SK-N-SH (cell line): ENCODE results near the gene HPN.

Experiments used
- CTCF ChIP-seq: fragments of 200-600 bp; sonication (generic); IDR thresholded peaks from 2 replicates; pipeline ENCODE4 v1.6.1; 2017; ENCODE audit warnings: antibody characterized with exemption, mild to moderate bottlenecking, moderate library complexity
- EP300 ChIP-seq, 2 experiments: IDR thresholded peaks; 2 replicates each; pipeline versions ENCODE4 v1.4.0 to v1.6.1; 2012; ENCODE audit warnings: borderline replicate concordance in 1 of 2, low read depth in 1 of 2, low read length in 1 of 2
- FOSL2 ChIP-seq: IDR thresholded peaks from 2 replicates; pipeline ENCODE4 v1.4.0; 2012; ENCODE audit warnings: low read depth, mild to moderate bottlenecking, moderate library complexity, borderline replicate concordance
- FOXM1 ChIP-seq: IDR thresholded peaks from 2 replicates; pipeline ENCODE4 v1.4.0; 2012; ENCODE audit warnings: low read depth, mild to moderate bottlenecking
- JUND ChIP-seq: IDR thresholded peaks from 2 replicates; pipeline ENCODE4 v1.4.0; 2012
- MAX ChIP-seq: IDR thresholded peaks from 2 replicates; pipeline ENCODE4 v1.4.0; 2012; ENCODE audit warnings: low read depth
- MEF2A ChIP-seq: IDR thresholded peaks from 2 replicates; pipeline ENCODE4 v1.4.0; 2012; ENCODE audit warnings: low read depth, borderline replicate concordance
- MXI1 ChIP-seq: IDR thresholded peaks from 2 replicates; pipeline ENCODE4 v1.6.1; 2012; ENCODE audit warnings: mild to moderate bottlenecking, low read depth, low read length, improper control_type of control experiment
- REST ChIP-seq: IDR thresholded peaks from 2 replicates; pipeline ENCODE4 v1.6.1; 2012; ENCODE audit warnings: mild to moderate bottlenecking, low read depth, low read length, moderate library complexity
- RXRA ChIP-seq: IDR thresholded peaks from 2 replicates; pipeline ENCODE4 v1.4.0; 2012; ENCODE audit warnings: low read depth, mild to moderate bottlenecking, borderline replicate concordance
- SIN3A ChIP-seq: IDR thresholded peaks from 2 replicates; pipeline ENCODE4 v1.6.1; 2012; ENCODE audit warnings: low read depth, mild to moderate bottlenecking, low read length, moderate library complexity, borderline replicate concordance
- SMC3 ChIP-seq: IDR thresholded peaks from 2 replicates; pipeline ENCODE4 v1.6.1; 2012; ENCODE audit warnings: low read depth, low read length, improper control_type of control experiment
- ZBTB33 ChIP-seq: IDR thresholded peaks from 2 replicates; pipeline ENCODE4 v1.4.0; 2012; ENCODE audit warnings: low read depth, borderline replicate concordance

GRCh38 chr19:35034005-35034502 is 7.5 kb upstream of the HPN start:
- no peak for TF ChIP-seq RXRA
- TF ChIP-seq FOSL2, result no peak
- TF ChIP-seq CTCF, result no peak
- no peak for TF ChIP-seq SMC3
- TF ChIP-seq MXI1, result no peak
- TF ChIP-seq REST, result no peak
- TF ChIP-seq EP300 (IDR thresholded peaks at IDR 0.05; ENCODE audit: borderline replicate concordance in 1 of 2, low read depth in 1 of 2, low read length in 1 of 2), result no peak
- no peak for TF ChIP-seq MAX
- TF ChIP-seq JUND, result no peak
- TF ChIP-seq FOXM1, result no peak
- TF ChIP-seq ZBTB33, result no peak
- no peak for TF ChIP-seq SIN3A
- no peak for TF ChIP-seq MEF2A
